NT2/D1 (cell line): ENCODE results near the gene OR52E1.

Source experiments
- YY1 ChIP-seq: IDR thresholded peaks from 2 replicates; pipeline ENCODE4 v1.6.1; 2011; ENCODE audit not compliant: insufficient read length, insufficient read depth
- ZNF274 ChIP-seq: IDR thresholded peaks from 2 replicates; pipeline ENCODE4 v1.6.1; 2011; ENCODE audit warnings: mild to moderate bottlenecking, low read depth, low read length

GRCh38 chr11:5037926-5038325, 31.4 kb upstream of the OR52E1 start:
- TF ChIP-seq ZNF274: no peak
- no peak for TF ChIP-seq YY1
